AG10803 (cell line): ENCODE measurements around the gene ANXA5.

Source experiments
- DNase-seq: peaks from one replicate; pipeline ENCODE4 v3.0.0; 2010; ENCODE audit warnings: low read depth
- H3K4me3 ChIP-seq: 2 replicates; pipeline ENCODE4 v1.5.1; 2011; ENCODE audit warnings: mild to moderate bottlenecking, low read length, control low read depth
- TF ChIP-seq, protein P1 (sequence below): conservative IDR thresholded peaks from 2 replicates; pipeline ENCODE4 v1.5.1; 2011; ENCODE audit warnings: mild to moderate bottlenecking, low read length, control low read depth, inconsistent platforms

Gene ANXA5

DNA sequence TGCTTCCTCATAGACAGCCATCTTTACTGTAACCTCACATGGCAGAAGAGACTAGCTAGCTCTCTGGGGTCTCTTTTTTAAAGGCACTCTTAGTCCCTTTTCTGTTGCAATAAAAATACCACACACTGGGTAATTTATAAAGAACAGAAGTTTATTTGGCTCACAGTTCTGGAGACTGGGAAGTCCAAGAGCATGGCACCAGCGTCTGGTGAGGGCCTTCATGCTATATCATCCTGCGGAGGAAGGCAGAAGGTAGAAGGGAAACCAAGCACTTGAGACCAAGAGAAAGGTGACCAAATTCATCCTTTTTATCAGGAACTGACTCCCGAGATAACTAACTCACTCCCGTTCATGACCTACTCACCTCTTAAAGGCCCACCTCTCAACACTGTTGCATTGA lies 5.4 kb upstream of the ANXA5 start:
- TF ChIP-seq, protein P1, sequence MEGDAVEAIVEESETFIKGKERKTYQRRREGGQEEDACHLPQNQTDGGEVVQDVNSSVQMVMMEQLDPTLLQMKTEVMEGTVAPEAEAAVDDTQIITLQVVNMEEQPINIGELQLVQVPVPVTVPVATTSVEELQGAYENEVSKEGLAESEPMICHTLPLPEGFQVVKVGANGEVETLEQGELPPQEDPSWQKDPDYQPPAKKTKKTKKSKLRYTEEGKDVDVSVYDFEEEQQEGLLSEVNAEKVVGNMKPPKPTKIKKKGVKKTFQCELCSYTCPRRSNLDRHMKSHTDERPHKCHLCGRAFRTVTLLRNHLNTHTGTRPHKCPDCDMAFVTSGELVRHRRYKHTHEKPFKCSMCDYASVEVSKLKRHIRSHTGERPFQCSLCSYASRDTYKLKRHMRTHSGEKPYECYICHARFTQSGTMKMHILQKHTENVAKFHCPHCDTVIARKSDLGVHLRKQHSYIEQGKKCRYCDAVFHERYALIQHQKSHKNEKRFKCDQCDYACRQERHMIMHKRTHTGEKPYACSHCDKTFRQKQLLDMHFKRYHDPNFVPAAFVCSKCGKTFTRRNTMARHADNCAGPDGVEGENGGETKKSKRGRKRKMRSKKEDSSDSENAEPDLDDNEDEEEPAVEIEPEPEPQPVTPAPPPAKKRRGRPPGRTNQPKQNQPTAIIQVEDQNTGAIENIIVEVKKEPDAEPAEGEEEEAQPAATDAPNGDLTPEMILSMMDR = no peak
- DNase-seq = no peak
- H3K4me3 ChIP-seq = no peak overlapping the region

DNA sequence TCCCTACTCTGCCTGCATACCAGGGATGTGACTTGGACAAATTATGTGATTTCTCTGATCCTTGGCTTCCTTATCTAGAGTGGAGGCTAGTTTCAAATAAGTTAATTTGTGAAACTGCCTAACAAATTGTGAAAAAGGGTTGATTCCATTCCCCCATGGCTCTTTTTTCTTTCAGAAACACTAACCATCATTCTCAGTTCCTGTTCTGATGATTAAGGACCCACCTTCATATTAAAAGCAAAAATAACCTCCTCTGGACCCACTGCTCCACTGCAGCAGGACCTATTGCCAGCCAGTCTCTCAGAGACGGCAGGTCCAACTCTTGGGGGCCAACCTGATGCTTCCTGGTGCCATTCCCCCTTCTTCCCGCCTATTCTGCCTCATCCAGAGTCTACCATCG lies 4.5 kb upstream of the ANXA5 start:
- no peak for DNase-seq
- no peak overlapping the region for H3K4me3 ChIP-seq
- TF ChIP-seq, protein P1 = no peak

DNA sequence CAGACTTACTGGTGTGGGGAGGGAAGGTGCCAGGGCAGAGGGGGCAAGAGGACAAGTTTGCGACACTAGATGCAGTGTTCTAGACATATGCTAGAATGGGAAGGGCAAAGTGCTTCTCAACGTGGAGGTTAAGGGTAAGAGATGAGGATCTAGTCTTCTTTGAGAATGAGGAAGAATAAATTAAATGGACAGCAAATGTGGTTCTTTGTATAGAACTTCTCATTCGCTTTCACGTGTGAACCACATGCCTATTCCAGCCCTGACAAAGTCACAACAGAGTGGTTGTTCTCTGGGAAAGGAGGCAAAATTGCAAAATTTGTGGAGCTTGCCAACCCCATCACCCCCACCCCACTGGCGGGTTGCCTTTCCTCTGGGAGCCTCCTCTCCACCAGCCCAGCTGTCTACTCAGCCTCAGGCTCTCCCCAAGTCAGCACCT lies 1.5 kb upstream of the ANXA5 start:
- DNase-seq = peak; percentile 82
- TF ChIP-seq, protein P1 = no peak
- peak overlapping the region; percentile 72 for H3K4me3 ChIP-seq

DNA sequence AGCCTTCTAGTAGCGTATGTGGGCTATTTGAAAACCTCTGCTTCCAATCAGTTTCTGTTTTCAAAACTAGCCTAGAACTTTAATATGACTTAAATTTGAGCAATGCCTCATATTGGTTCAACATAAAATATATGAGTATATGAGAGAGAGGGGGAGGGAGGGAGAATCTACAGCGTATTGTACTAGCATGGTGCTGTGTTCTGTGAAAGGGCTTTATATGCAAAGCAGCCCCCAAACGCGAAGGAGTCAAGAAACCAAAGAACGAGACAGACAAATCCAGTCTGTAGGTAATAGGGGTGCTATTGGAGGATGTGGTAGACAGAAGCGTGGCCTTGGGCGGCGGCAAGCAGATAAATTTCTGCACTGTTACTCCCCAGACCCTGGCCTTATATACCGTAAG lies 784 bp upstream of the ANXA5 start:
- peak overlapping the region; percentile 72 for H3K4me3 ChIP-seq
- TF ChIP-seq, protein P1 = no peak
- DNase-seq = no peak

DNA sequence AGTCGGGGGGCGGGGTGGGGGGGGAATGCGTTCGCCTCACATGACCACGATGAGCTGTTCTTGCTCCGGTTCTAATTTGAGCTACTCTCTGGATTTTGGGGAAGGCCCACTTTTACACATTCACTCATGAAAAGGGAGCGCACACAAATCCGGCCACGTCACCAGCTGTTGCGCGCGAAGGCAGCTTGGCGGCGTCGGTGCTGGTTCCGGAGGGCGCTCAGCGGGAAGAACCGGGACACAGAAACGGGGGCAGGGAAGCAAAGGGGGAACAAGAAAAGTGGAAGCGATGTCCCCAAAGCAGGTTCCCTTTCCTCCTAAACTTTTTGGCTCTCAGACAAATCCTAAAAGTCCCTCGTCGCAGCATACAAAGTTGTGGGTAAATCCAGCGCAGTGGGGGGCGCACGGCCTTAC lies 605 bp downstream of the ANXA5 start:
- DNase-seq = peak; percentile 90
- H3K4me3 ChIP-seq = peak overlapping the region; percentile 90
- TF ChIP-seq, protein P1 = peak; percentile 36

DNA sequence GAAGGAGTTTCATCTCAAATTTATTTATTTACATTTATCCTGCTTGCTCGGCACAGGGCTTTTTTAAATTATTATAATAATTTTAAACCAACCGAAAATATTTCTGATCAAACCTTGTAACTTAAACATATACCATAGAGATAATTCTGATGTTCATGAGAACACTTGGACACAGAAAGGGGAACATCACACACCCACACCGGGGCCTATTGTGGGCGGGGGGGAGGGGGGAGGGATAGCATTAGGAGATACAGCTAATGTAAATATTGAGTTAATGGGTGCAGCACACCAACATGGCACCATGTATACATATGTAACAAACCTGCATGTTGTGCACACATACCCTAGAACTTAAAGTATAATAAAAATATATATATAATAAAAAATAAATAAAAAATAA lies 2.9 kb downstream of the ANXA5 start:
- TF ChIP-seq, protein P1 = no peak
- peak overlapping the region; percentile 90 for H3K4me3 ChIP-seq
- DNase-seq = no peak

DNA sequence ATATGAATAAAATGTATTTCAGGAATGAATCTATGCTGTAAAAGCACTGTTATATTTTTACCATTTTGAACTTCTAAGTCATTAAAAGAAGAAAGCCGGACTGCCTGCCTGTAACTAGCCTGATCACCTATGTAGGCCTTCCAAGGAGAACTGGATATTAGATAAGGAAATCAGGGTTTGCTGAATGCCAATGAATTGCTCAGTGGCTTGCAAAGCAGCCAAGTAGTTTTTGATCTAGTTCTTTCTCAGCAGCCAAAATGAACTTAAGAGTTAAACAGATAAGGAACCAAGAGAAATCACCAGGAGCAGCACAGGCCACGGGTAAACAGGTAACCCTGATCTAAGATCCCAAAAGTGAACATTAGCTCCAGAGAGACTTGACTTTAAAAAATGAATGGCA lies 3.3 kb downstream of the ANXA5 start:
- DNase-seq = no peak
- peak overlapping the region; percentile 90 for H3K4me3 ChIP-seq
- TF ChIP-seq, protein P1 = no peak
